ENCODE results near the gene LGALS4. TPM values are rescaled to one million over a fixed set of nuclear protein-coding genes. Genes with fewer than 3 reads are reported as not detected.

LGALS4 gene
- total and polyA plus RNA-seq, 9 of the 15 experiments (the other 6 are each of a cell fraction or from before 2014, with no cell fraction given), result 0.08 to 1.1 (median 0.30) TPM; not detected in 3

DNA sequence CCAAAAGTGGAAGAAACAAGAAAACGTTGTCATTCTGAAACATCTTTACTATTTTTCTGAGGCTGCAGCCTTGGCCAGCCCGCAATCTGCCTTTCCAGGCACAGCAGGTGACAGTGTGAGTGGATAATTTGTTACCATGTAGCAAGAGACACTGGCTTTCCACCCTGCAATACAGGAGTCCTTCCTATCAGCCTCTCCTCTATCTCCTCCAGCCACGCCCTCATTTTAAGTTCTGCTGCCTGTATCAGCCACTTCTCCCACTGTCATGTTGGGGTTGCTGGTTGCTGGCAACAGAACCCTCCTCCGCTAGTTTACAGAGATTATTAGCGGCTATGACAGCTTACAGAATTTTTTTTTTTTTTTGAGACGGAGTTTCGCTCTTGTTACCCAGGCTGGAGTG is 31.7 kb downstream of the LGALS4 start (continued):
- TF ChIP-seq C11orf30 (IDR thresholded peaks at IDR 0.05; ENCODE audit: low read depth) (no peak), OTX1 (CRISPR knock-in tag; IDR thresholded peaks at IDR 0.05) (no peak), NFIC (IDR thresholded peaks at IDR 0.05) (no peak; the same call in 1 of the 2 replicates), SRSF7 (optimal IDR thresholded peaks at IDR 0.05; ENCODE audit: low read depth, low read length) (no peak), CBX8 (IDR thresholded peaks at IDR 0.05; ENCODE audit: borderline replicate concordance, extremely low read depth, low read depth, low read length, poor library complexity, severe bottlenecking) (no peak), SIX5 (IDR thresholded peaks at IDR 0.05; ENCODE audit: borderline replicate concordance in 1 of 2, insufficient read depth in 1 of 2, low read depth in 1 of 2, low read length in 2 of 2) (no peak), GABPB1 (CRISPR knock-in tag; IDR thresholded peaks at IDR 0.05) (peak; percentile 16; the same call in 1 of the 2 replicates), BRD4 (IDR thresholded peaks at IDR 0.05) (no peak), FOS (IDR thresholded peaks at IDR 0.05; ENCODE audit: extremely low read depth, insufficient read length) (no peak), ZBTB43 (CRISPR knock-in tag; IDR thresholded peaks at IDR 0.05) (no peak), ZNF224 (CRISPR knock-in tag; IDR thresholded peaks at IDR 0.05) (no peak), RHOXF2B (CRISPR knock-in tag; conservative IDR thresholded peaks at IDR 0.05) (no peak), BACH1 (tag; IDR thresholded peaks at IDR 0.05) (no peak), ZNF408 (CRISPR knock-in tag; IDR thresholded peaks at IDR 0.05; ENCODE audit: low read depth) (no peak), ZNF3 (CRISPR knock-in tag; IDR thresholded peaks at IDR 0.05) (no peak), CREBBP (IDR thresholded peaks at IDR 0.05; ENCODE audit: low read depth, low read length) (no peak), LCOR (CRISPR knock-in tag; IDR thresholded peaks at IDR 0.05) (peak; percentile 61; the same call in 1 of the 2 replicates), TCF3 (CRISPR knock-in tag; IDR thresholded peaks at IDR 0.05) (peak; percentile 94), POLR2AphosphoS2 (IDR thresholded peaks at IDR 0.05; ENCODE audit: low read length) (no peak), RBM17 (IDR thresholded peaks at IDR 0.05; ENCODE audit: borderline replicate concordance, low read depth, low read length) (no peak), CEBPB (tag; IDR thresholded peaks at IDR 0.05) (peak; percentile 59), ZNF766 (CRISPR knock-in tag; conservative IDR thresholded peaks at IDR 0.05) (no peak; the same call in none of the 2 replicates)
- TF ChIP-seq, protein P1, sequence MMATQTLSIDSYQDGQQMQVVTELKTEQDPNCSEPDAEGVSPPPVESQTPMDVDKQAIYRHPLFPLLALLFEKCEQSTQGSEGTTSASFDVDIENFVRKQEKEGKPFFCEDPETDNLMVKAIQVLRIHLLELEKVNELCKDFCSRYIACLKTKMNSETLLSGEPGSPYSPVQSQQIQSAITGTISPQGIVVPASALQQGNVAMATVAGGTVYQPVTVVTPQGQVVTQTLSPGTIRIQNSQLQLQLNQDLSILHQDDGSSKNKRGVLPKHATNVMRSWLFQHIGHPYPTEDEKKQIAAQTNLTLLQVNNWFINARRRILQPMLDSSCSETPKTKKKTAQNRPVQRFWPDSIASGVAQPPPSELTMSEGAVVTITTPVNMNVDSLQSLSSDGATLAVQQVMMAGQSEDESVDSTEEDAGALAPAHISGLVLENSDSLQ (IDR thresholded peaks at IDR 0.05), result peak; percentile 81
- TF ChIP-seq, protein P2, sequence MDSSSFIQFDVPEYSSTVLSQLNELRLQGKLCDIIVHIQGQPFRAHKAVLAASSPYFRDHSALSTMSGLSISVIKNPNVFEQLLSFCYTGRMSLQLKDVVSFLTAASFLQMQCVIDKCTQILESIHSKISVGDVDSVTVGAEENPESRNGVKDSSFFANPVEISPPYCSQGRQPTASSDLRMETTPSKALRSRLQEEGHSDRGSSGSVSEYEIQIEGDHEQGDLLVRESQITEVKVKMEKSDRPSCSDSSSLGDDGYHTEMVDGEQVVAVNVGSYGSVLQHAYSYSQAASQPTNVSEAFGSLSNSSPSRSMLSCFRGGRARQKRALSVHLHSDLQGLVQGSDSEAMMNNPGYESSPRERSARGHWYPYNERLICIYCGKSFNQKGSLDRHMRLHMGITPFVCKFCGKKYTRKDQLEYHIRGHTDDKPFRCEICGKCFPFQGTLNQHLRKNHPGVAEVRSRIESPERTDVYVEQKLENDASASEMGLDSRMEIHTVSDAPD (CRISPR knock-in tag; IDR thresholded peaks at IDR 0.05), result no peak
- TF ChIP-seq, protein P3, sequence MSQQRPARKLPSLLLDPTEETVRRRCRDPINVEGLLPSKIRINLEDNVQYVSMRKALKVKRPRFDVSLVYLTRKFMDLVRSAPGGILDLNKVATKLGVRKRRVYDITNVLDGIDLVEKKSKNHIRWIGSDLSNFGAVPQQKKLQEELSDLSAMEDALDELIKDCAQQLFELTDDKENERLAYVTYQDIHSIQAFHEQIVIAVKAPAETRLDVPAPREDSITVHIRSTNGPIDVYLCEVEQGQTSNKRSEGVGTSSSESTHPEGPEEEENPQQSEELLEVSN (IDR thresholded peaks at IDR 0.05; ENCODE audit: borderline replicate concordance in 1 of 2, extremely low read depth in 1 of 2, insufficient read depth in 1 of 2, insufficient read length in 1 of 2, low read depth in 1 of 2, low read length in 1 of 2, poor library complexity in 1 of 2, severe bottlenecking in 1 of 2), result no peak
